HG02938 (cell line): ENCODE measurements around the gene FAM187B.
"Not testable (repeated sequence)": the region's sequence is repeated elsewhere in the genome, so short reads cannot be mapped to it uniquely, and the experiment has no call there.

Experiments used
- ATAC-seq: cut with Tn5 transposase; IDR thresholded peaks from one replicate; pipeline ENCODE4 v1.9.1; 2021; ENCODE audit warnings: mild to moderate bottlenecking, moderate library complexity; ENCODE audit not compliant: unreplicated experiment

FAM187B gene

DNA sequence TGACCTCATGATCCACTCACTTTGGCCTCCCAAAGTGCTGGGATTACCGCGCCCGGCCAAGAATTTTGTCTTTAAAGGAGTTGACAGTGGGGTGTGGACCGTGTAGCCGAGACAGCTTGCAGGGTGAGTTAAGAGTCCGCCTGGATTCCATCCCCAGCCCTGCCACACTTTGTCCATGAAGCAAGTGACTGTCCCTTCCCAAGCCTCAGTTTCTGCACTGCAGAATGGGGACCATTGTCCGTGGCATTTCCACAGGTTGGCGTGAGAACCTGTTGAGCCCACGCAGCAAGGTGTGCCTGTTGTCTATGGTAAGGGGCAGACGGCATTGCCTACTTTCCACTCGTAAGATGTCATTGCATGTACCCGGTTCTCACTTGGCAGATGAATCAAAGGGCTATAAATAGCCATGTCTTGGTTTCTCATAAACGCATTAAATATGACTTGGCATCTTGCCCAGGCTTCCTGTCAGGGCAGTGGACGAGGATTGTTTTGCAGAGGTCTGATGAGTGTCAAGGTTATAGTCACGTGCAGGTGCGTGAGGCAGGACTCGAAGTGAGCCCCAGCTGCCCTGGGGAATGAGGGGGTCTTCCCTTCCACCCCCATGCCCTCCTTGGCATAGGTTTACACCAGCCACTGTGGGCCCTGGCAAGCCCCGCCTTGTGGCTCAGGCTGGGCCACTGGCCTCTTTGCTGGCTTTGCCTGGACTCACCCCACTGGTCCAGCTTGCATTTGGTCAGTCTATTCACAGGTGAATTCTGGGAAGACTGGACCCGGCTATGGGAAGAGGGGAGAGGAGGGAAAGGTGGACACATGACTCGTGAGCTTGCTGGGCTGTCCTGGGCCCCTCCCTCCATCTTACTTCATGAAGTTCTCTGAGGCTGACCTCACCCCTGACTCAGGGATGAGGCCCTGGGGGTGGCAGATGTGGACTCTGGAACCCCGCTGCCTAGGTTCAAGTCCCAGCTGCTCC lies 14.6 kb downstream of the FAM187B start:
- ATAC-seq = peak; percentile 63

DNA sequence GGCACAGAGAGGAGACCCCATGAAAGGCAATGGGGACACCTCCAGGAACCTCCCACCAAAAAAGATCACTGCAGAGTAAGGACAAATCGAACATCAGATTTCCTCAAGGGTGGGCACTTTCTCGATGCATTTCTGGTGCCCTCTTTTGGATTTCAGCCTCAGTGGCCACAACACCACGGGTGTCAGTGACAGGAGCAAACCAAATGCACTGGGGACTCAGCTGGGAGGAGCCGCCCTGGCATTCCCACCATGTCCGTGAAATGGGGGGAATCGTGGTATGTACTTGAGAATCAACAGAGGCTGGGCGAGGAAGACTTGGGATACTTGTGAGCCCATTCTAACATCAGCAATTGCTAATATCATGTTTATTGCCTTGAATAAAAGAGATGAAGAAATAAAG lies 16.3 kb downstream of the FAM187B start:
- no peak for ATAC-seq

DNA sequence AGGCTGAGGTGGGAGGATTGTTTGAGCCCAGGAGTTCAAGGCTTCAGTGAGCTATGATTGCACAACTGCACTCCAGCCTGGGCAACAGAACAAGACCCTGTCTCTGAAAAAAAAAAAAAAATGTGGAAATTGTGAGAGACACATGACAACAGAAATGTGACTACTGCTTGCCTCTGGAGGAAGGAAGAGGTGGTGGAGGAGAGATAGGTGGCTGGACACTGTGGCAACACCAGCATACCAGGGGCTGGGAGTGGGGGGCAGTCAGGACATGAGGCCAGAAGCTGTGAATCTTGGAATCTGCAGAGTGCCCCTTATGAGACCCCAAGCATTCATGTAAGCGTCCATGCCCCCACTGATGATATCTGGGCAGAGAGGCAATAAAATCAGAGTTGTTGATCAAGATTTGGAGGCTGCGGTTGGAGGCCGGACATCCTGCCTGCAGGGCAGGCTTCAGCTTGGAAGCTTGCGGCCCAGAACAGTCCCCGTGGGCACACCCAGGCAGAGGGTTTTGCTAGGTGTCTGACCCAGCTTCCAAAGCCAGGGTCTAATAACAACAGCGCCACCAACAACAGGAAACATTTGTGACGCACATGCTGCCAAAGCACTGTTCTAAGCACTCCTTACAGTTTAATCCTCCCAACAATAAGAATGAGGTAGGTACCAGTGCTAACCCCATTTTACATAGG lies 16.9 kb downstream of the FAM187B start:
- ATAC-seq = no peak

DNA sequence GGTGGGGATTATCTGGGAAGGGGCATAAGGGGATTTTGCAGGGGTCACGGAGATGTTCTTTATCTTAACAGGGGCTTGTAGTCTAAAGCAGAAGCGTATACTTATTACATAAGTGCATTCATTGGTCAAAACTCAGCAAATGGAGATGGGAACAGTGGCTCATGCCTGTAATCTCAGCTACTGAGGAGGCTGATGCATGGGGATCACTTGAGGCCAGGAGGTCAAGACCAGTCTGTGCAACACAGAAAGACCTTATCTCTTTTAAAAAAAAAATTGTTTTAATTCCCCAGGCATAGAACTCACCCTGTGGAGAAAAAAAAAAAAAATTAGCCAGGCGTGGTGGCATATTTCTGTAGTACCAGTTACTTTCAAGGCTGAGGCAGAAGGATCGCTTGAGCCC lies 18.9 kb downstream of the FAM187B start:
- no peak for ATAC-seq

DNA sequence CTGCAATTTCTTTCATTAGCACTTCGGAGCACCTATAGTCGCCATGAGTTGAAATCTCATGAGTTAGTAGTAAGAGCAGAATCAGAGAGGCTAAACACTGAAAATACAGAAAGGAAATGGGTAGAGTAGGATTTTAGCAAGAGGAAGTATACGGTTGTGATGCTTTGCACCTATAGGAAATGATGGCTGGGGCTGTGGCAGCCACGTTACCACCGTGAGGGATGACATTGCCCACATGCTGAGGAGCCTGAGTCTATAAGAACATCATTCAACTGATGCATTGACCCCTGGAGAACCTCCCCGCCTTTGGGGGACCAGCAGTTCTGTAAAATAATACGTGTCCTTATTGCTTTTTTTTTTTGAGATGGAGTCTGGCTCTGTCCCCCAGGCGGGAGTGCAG lies 20.4 kb downstream of the FAM187B start:
- no peak for ATAC-seq

DNA sequence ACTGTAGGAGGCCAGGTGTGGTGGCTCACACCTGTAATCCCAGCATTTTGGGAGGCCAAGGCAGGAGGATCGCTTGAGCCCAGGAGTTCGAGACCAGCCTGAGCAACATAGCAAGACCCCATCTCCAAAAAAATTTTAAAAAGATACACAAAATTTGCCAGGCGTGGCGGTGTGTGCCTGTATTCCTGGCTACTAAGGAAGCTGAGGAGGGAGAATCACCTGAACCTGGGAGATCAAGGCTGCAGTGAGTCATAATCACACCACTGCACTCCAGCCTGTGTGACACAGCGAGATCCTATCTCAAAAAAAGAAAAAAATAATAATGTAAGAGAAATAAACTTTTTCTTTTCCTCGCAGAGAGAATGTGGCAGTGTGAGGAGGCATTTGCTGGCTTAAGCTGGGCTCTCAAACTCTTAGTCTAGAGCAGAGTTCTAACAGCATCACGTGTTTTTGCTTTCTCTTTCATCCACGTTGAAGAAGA lies 21.1 kb downstream of the FAM187B start:
- no peak for ATAC-seq

DNA sequence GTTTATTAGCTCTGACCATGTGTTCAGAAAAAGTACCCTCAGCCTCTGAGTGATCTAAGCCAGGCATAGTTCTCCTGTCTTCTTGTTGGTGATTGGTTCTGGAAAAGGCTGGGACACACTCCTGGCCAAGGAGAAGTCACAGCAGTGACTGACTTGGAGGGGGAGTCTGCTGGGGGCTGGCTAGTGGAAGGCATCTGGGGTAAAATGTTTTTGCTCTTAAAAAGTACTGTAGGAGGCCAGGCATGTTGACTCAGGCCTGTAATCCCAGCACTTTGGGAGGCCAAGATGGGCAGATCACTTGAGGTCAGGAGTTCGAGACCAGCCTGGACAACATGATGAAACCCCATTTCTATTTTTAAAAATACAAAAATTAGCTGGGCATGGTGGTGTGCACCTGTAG lies 21.7 kb downstream of the FAM187B start:
- no peak for ATAC-seq

DNA sequence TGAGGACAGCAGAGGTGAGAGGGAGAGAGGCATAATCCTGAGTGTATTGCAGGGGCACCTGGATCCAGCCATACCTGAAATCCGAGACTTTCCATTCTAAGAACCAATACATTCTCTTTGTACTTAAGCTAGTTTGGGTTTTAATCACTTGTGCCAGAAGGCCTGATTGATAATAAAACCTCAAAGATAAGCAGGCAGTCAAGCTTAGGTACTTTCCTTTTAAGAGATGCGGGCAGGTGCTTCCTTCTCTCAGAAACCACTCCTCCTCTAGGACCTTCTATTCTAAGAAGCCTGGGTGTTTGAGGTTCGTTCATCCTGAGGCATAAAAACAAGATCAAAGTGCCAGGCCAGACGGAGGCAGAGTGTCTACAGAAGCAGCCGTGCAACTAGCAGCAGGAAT lies 22.2 kb downstream of the FAM187B start:
- ATAC-seq = no peak

DNA sequence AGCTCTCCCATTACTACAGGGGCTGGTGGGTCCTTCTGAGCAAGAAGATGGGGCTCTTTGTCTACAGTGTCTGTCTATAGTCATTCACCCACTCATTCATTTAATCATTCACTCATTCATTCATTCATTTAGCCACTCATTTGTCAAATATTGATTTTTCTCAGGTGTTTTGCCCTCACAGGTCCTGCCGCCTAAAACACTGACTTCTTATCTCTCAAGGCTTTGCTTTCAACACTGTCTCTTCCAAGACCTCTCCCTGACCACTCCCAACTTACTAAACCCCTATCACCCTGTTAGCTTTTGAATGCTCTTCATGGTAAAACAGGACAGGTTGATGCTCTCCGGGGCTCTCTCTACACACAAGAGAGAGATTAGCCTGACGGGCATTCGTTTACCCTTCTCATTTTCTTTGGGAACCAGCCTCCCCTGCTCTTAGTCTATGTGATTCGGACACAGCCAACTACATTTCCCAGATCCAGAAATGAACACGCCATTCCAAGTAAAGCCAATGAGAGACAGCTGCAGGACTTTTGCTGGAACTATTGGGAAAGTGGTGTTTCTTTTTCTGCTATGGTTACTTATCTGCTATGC lies 22.7 kb downstream of the FAM187B start:
- no peak for ATAC-seq

DNA sequence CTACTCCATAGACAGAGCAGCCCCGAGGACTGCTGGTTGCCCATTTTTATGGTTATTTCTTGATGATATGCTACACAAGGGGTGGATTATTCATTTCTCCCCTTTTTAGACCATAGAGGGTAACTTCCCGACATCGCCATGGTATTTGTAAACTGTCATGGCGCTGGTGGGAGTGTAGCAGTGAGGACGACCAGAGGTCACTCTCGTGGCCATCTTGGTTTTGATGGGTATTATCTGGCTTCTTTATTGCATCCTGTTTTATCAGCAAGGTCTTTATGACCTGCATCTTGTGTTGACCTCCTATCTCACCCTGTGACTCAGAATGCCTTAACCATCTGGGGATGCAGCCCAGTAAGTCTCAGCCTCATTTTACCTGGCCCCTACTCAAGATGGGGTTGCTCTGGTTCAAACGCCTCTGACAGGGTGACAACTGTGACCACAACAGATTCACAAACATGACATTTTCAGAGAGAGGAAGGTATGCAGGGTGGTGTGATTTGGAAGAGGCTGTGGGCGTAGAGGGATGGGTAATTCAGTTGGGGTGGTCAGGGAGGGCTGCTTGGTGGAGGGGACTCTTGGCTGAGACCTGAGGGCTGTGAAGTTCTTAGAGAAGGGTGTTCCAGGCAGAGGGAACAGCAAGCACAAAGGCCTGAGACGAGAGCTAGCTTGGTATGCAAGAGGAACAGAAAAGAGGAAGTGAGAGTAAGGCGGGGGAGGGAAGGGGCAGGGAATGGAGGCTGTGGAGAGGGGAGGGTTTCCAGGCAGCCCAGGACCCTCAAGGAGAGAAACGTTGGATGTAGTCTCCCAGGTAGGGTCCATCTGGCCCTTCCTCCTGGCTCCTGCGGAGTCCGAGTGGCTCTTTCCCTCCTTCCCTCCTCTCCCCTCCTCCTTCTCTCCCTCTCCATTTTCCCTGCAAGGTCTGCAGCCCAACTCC lies 23.5 kb downstream of the FAM187B start:
- no peak for ATAC-seq

DNA sequence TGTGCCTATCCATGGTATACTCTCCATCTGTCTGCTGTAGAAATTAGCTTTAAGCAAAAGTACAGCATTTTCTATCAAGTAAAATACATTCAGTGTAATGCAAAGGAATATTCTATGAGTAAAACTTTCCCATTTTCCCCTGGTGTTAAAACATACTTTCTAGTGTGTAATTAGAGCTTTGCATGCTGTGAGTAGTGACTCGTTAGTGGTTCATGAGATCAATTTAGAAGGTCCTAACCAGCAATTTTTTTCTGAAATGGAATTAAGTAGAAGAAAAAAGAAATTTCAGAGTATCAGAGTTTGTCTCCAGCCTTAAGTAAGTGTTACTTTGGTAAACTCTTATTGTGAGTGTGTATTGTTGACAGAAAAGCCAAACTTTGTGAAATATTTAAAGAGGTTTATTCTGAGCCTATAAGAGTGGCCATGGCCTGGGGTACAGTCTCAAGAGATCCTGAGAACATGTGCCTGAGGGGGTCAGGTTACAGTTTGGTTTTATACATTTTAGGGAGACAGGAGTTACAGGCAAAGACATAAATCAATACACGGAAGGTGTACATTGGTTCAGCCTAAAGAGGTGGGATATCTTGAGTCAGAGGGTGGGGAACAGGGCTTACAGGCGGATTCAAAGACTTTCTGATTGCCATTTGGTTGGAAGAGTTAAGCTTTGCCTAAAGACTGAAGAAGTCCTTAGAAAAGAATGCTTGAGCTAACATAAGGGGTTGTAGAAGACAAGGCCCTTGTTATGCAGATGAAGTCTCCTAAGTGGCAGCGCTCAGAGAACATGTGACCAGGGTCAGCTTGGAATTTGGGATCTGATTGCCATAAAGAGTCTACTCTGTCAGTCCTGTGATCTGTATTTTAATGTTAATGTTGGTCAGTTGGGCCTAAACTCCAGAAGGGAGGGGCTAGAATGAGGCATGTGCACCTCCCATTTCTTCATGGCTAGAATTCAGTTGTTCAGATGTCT lies 25.5 kb downstream of the FAM187B start:
- ATAC-seq = no peak

DNA sequence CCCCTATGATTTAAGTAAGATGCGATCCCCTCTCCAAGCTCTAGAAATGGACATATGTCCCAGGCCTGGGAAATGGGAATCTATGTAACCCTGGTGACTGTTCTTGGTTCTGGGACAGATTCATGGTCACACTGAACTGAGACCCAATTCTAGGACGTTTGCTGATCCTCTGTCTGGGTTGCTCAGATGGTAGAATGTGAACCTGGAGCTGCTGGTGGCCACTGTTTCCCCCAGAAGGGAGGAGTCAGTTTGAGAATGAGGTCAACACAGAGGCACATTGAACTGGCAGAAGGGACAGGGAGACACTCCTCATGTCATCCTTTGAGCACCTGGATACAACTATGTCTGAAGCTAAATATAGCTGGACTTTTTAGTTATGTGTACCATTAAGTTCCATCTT lies 29.1 kb downstream of the FAM187B start:
- ATAC-seq = no peak

DNA sequence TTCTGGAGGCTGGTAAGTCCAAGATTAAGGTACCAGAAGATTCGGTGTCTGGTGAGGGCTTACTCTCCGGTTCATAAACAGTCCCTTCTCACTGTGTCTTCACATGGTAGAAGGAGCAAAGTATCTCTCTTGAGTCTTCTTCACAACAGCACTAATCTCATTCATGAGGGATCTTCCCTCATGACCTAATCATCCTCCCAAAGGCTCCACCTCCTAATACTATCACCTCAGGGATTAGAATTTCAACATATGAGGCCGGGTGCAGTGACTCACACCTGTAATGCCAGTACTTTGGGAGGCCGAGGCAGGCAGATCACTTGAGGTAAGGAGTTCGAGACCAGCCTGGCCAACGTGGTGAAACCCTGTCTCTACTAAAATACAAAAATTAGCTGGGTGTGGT lies 31.7 kb downstream of the FAM187B start:
- not testable (repeated sequence) for ATAC-seq

DNA sequence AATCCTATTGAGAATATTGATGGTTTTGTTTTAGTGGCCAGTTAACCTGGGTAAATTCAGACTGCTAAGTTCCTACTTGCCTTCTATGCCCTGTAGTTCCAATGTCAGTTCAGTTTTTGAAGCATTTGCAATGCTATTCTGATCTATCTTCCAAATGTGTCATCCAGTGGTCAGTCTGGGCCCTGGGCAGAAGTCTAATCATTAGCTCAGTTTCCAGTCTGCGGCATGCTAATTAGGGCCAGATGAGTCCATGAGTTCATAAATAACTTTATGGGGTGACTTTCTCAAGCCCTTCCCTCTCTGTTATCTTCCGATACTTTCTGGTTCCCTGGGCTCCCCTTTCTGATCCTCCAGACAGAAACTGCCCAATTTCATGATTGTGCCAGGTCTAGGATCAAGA lies 32.7 kb downstream of the FAM187B start:
- ATAC-seq = no peak

DNA sequence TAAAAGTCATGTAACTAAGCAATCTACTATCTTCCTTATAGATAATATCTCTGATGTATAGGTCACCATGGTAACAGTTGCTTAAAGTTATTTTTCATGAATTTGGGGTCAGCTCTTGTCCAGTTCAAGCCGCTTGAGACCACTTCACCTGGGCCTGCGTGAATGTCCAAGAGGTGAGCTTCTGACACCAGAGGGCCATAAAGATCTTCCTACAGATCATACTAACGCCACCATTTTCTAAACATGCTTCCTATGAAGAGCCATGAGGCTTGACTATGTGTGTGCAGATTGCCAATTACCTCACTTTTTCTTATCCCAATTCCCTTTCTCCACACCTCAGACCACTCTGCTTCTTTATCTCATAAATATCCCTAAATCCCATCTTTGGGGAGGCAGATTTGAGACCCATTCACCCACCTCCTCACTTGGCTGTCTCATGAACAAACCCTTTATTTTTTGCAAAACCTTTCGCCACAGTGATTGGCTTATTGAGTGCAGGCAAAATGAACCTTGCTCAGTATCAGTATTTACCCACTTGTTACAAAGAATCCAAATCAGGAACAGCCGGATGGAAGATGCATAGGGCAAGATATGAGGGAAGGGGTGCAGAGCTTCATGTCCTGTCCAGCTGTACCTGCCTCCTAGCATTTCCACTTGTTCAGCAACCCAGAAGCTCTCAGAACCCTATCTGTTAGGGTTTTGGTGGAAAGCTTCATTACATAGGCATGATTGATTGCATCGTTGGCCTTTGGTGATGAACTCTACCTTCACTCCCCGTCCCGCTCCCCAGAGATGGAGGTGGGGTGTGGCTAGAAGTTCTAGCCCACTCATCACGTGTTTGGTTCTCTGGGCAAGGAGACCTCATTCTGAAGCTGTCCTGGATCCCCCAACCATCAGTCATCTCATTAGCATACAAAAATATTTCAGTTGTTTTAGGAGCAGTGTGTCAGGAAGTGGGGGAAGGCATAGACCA lies 34.2 kb downstream of the FAM187B start:
- no peak for ATAC-seq

DNA sequence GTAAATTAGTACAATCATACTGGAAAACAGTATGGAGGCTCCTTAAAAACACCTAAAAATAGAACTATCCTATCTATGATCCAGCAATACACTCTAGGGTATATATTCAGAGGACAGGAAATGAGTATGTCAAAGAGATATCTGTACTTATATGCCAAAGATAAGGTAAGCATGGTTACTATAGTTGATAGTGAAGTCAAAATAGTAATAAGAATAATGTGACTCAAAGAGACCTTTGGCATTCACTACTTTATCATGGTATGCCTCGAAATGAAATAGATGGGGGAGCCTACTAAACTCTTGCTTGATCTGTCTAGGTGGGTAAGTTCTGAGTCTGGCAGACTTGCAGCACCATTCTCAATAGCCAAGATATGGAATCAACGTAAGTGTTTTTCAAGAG lies 43.7 kb downstream of the FAM187B start:
- ATAC-seq = no peak

DNA sequence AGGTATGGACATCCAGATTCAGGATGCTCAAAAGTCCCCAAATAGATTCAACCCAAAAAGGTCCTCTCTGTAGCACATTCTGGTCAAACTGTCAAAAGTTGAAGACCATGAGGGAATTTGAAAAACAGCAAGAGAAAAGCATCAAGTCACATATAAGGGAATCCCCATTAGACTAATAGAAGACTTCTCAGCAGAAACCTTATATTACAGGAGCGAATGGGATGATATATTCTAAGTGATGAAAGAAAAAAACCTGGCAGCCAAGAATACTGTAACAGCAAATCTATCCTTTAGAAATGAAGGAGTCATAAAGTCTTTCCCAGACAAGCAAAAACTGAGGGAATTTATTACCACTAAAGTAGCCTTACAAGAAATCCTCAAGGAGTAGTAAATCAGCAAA lies 44.3 kb downstream of the FAM187B start:
- ATAC-seq = no peak

DNA sequence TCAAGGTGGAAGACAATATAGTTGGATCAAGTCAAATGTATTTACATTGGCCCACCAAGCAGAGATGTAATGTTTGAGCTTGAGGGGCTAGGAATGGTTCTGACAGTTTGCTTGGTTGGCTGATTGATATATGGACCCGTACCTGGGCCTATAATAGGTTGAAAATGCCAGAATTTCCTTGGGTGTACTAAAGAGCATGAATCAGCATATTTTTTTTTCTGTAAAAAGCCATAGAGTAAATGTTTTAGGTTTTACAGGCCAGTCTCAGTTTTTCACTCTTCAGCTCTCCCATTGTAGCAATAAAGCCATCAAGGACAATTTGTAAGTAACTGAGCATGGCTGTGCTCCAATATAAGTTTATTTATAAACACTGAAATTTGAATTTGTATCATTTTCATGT lies 47.2 kb downstream of the FAM187B start:
- no peak for ATAC-seq
